Astrocyte of the cerebellum (primary cell): ENCODE results near the gene MAP1LC3A.

Experiments used
- DNase-seq: peaks from one replicate; pipeline ENCODE4 v3.0.0-alpha.2; 2011; ENCODE audit warnings: low read depth
- H3K4me3 ChIP-seq: 2 replicates; pipeline ENCODE4 v1.5.1; 2011; ENCODE audit warnings: mild to moderate bottlenecking, low read depth, low read length, moderate library complexity
- CTCF ChIP-seq: IDR thresholded peaks from 2 replicates; pipeline ENCODE4 v1.5.1; 2012; ENCODE audit warnings: low read length, low read depth, moderate library complexity, mild to moderate bottlenecking; ENCODE audit errors: missing control alignments
- in situ Hi-C: cut with HindIII; loops from 2 replicates; pipeline ENCODE4 v1.10.0; 2017; ENCODE audit warnings: low sequenced_read_pairs

The MAP1LC3A gene

DNA sequence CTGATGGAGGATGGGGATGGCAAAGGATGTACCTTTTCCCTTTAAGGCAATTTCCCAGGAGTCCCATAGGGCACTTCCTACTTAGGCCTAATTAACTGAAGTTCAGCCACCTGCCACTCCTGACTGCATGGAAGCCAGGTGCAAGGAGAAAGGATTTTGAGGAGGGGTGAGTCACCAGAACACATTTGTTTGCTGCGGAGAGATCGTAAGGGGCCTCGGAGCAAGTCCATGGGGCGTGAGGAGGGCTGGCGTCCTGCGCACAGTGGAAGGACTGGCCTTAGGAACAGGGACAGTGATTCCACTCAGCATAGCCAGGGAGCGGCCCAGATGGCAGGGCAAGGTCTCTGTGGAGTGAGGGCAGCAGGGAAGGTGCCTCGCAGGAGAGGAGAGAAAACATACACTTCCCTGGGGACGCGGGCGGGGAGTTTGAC, 11.8 kb upstream of the MAP1LC3A start:
- no peak for DNase-seq
- no peak overlapping the region for H3K4me3 ChIP-seq
- in situ Hi-C loops, result no loop called here
- TF ChIP-seq CTCF, result no peak

DNA sequence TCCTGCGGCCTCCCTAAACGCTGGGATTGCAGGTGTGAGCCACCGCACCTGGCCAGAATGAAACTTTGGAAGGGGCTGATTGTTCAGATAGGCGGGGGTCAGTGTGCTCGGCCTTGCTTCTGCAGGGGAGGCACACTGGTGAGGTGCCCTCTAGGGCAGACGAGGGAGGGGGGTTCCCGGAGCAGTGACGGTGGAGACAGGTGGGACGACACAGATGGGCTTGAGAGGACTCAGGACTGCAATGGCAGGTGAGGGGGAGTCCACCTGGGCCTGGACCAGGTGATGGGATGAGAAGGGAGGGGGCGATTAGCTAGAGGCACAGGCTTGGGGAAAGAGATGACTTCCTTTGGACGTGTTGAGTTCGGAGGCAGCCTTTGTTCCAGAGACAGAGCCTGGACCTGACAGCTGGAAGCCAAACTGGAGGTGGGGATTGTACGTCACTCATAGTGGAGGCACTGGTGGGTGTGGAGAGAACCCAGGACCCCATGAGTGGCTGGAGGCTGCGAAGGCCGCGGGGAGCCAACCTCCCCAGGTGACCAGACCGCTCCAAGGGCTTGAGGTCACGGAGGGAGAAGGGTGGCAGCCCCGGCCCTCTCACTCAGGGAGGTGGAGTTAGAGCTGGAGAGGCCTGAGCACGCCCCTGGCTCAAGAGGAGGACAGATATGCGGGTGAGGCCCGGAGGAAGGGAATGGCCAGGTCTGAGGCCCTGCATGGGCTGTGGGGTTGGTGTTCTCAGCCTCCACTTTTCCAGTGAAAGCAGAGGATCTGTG, 10.5 kb upstream of the MAP1LC3A start:
- no peak for DNase-seq
- in situ Hi-C loops, result no loop called here
- no peak for TF ChIP-seq CTCF
- H3K4me3 ChIP-seq, result no peak overlapping the region

DNA sequence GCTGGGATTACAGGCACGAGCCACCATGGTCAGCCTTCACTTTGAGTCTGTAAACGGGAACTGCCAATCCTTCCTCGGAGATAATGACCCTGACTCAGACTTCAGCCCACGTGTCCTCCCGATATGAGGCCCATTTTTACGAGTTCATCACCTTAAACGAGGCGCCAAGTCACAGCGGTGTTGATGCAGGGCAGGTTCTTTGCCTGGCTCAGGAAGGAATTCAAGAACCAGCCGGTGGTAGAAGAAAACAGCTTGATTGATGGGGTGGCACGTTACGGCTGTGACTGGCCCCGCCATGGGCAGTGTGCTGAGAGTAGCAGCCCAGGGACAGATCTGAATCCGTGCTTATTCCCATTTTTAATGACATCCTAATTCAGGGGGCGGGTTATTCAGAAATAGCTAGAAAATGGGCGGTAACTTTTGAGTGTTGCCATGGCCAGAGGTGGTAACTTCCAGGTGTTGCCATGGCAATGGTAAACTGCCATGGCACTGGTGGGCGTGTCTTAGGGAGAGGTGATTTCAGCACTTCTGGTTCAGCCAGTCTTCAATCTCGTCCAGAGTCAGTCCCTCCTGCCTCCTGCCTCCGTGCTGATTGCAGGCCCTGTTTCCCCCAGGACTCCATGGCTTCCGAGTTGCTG, 9.1 kb upstream of the MAP1LC3A start:
- in situ Hi-C loops, result no loop called here

GRCh38 chr20:34549929-34550305, 8.6 kb upstream of the MAP1LC3A start:
- TF ChIP-seq CTCF, result no peak
- DNase-seq, result no peak
- no peak overlapping the region for H3K4me3 ChIP-seq
- in situ Hi-C loops, result no loop called here

More for the DNA sequence above, 9.1 kb upstream of the MAP1LC3A start:
- DNase-seq, result no peak
- no peak overlapping the region for H3K4me3 ChIP-seq
- TF ChIP-seq CTCF, result no peak

- H3K4me3 ChIP-seq, result no peak overlapping the region
- in situ Hi-C loops, result no loop called here
- no peak for TF ChIP-seq CTCF
- no peak for DNase-seq
Observed at GRCh38 chr20:34552569-34552968, 5.9 kb upstream of the MAP1LC3A start.

DNA sequence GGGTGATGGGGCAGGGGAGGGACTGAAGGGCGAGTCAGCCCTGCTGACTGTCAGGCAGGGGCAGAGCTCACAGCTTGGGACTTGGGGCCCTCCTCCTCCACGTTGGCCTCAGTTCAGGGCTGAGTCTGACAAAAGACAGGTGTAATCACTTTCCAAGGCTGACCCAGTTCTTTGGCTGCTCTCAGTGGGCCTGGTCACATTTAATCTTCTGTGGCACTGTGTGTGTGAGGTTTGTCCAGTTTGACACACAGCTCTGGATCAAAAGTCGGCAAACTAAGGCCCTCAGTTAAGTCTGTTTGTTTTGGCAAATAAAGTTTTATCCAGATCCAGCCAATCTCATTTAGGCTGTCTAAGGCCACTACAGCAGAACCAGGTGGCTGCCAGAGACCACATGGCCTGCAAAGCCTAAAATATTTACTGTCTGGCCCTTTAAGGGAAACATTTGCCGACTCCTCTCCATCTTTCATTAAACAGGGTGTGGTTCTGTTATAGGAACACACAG, 5.1 kb upstream of the MAP1LC3A start:
- in situ Hi-C loops, result no loop called here
- TF ChIP-seq CTCF, result no peak
- DNase-seq, result no peak
- H3K4me3 ChIP-seq, result no peak overlapping the region
